ENCODE data around the gene CACNA1H. TPM values are rescaled to one million over a fixed set of nuclear protein-coding genes. Genes with fewer than 3 reads are reported as not detected.

The CACNA1H gene
- total and polyA plus RNA-seq, 9 of the 15 experiments (the other 6 are each of a cell fraction or from before 2014, with no cell fraction given), result 0.10 to 0.18 TPM; not detected in 7

DNA sequence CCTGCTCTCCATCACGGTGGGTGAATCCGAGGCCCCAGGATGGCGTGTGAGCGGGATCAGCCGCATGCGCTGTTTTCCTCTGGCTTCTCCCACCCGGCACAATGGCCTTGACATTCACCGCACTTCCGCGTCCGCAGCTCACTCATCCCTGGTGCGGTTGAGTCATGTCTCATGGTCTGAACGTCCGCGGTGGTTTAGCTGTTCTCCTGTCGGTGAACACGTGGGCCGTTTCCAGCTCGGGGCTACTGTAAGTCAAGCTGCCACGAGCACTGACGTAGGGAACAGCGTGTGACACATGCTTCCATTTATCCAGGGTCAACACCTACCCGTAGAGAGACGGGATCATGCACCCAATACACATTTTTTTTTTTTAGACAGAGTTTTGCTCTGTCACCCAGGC, 15.3 kb upstream of the CACNA1H start (continued):
- TF ChIP-seq ZNF586 (CRISPR knock-in tag; conservative IDR thresholded peaks at IDR 0.05) (no peak), HDAC1 (IDR thresholded peaks at IDR 0.05) (peak in 1 of 2 experiments; percentile 59; a peak in 1 of 4 replicates), KDM5B (IDR thresholded peaks at IDR 0.05; ENCODE audit: insufficient replicate concordance, low read depth, low read length) (no peak), ZNF146 (CRISPR knock-in tag; IDR thresholded peaks at IDR 0.05; ENCODE audit: unreplicated experiment) (no peak), ZNF217 (CRISPR knock-in tag; IDR thresholded peaks at IDR 0.05) (no peak), CHCHD3 (CRISPR knock-in tag; IDR thresholded peaks at IDR 0.05) (no peak), ARID2 (IDR thresholded peaks at IDR 0.05) (no peak), CREBBP (IDR thresholded peaks at IDR 0.05; ENCODE audit: low read depth, low read length) (no peak), ZNF232 (CRISPR knock-in tag; IDR thresholded peaks at IDR 0.05) (no peak), ATF7 (IDR thresholded peaks at IDR 0.05) (peak; percentile 61), TBP (optimal IDR thresholded peaks at IDR 0.05; ENCODE audit: low read depth, low read length) (no peak), CBFB (CRISPR knock-in tag; IDR thresholded peaks at IDR 0.05) (peak; percentile 67; the same call in 1 of the 2 replicates), POLR2AphosphoS2 (IDR thresholded peaks at IDR 0.05; ENCODE audit: low read length) (no peak), JUND (IDR thresholded peaks at IDR 0.05; ENCODE audit: borderline replicate concordance, low read depth, low read length) (peak; percentile 63), JUND (tag; IDR thresholded peaks at IDR 0.05; ENCODE audit: borderline replicate concordance, low read depth, low read length) (no peak; the same call in 2 of the 3 replicates), GABPA (tag; conservative IDR thresholded peaks at IDR 0.05; ENCODE audit: low read depth) (no peak), RNF2 (IDR thresholded peaks at IDR 0.05) (0 out of 2 replicates have a peak, but pooled peaks have one; percentile 23), CBX5 (IDR thresholded peaks at IDR 0.05; ENCODE audit: borderline replicate concordance, low read depth) (no peak), EP400 (IDR thresholded peaks at IDR 0.05) (no peak), BHLHE40 (IDR thresholded peaks at IDR 0.05; ENCODE audit: low read length) (peak; percentile 38; the same call in 1 of the 2 replicates), YY1 (IDR thresholded peaks at IDR 0.05; ENCODE audit: borderline replicate concordance in 1 of 3, control insufficient read depth in 1 of 3, extremely low read depth in 1 of 3, insufficient read depth in 3 of 3, insufficient read length in 1 of 3, insufficient replicate concordance in 2 of 3, low read depth in 1 of 3, low read length in 2 of 3) (no peak)
- TF ChIP-seq, protein P1, sequence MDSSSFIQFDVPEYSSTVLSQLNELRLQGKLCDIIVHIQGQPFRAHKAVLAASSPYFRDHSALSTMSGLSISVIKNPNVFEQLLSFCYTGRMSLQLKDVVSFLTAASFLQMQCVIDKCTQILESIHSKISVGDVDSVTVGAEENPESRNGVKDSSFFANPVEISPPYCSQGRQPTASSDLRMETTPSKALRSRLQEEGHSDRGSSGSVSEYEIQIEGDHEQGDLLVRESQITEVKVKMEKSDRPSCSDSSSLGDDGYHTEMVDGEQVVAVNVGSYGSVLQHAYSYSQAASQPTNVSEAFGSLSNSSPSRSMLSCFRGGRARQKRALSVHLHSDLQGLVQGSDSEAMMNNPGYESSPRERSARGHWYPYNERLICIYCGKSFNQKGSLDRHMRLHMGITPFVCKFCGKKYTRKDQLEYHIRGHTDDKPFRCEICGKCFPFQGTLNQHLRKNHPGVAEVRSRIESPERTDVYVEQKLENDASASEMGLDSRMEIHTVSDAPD (CRISPR knock-in tag; IDR thresholded peaks at IDR 0.05), result no peak
- TF ChIP-seq, protein P2, sequence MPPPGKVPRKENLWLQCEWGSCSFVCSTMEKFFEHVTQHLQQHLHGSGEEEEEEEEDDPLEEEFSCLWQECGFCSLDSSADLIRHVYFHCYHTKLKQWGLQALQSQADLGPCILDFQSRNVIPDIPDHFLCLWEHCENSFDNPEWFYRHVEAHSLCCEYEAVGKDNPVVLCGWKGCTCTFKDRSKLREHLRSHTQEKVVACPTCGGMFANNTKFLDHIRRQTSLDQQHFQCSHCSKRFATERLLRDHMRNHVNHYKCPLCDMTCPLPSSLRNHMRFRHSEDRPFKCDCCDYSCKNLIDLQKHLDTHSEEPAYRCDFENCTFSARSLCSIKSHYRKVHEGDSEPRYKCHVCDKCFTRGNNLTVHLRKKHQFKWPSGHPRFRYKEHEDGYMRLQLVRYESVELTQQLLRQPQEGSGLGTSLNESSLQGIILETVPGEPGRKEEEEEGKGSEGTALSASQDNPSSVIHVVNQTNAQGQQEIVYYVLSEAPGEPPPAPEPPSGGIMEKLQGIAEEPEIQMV (tag; conservative IDR thresholded peaks at IDR 0.05; ENCODE audit: low read depth), result peak; percentile 72
- TF ChIP-seq, protein P3, sequence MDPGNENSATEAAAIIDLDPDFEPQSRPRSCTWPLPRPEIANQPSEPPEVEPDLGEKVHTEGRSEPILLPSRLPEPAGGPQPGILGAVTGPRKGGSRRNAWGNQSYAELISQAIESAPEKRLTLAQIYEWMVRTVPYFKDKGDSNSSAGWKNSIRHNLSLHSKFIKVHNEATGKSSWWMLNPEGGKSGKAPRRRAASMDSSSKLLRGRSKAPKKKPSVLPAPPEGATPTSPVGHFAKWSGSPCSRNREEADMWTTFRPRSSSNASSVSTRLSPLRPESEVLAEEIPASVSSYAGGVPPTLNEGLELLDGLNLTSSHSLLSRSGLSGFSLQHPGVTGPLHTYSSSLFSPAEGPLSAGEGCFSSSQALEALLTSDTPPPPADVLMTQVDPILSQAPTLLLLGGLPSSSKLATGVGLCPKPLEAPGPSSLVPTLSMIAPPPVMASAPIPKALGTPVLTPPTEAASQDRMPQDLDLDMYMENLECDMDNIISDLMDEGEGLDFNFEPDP (CRISPR knock-in tag; IDR thresholded peaks at IDR 0.05), result no peak
- TF ChIP-seq, protein P4, sequence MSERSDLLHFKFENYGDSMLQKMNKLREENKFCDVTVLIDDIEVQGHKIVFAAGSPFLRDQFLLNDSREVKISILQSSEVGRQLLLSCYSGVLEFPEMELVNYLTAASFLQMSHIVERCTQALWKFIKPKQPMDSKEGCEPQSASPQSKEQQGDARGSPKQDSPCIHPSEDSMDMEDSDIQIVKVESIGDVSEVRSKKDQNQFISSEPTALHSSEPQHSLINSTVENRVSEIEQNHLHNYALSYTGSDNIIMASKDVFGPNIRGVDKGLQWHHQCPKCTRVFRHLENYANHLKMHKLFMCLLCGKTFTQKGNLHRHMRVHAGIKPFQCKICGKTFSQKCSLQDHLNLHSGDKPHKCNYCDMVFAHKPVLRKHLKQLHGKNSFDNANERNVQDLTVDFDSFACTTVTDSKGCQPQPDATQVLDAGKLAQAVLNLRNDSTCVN (CRISPR knock-in tag; IDR thresholded peaks at IDR 0.05), result no peak

All from K562 (cell line).